Choroid plexus epithelial cell (primary cell): ENCODE data around the gene DAPL1.

ENCODE experiments used
- DNase-seq: peaks from one replicate; pipeline ENCODE4 v3.0.0-alpha.2; 2010; ENCODE audit warnings: low read depth
- H3K4me3 ChIP-seq: 2 replicates; pipeline ENCODE4 v1.5.1; 2011; ENCODE audit warnings: low read depth, mild to moderate bottlenecking, control low read depth, low read length, moderate library complexity
- TF ChIP-seq, protein P1 (sequence below): conservative IDR thresholded peaks from 2 replicates; pipeline ENCODE4 v1.5.1; 2011; ENCODE audit warnings: low read depth, mild to moderate bottlenecking, control low read depth, inconsistent platforms, low read length, moderate library complexity

The DAPL1 gene

DNA sequence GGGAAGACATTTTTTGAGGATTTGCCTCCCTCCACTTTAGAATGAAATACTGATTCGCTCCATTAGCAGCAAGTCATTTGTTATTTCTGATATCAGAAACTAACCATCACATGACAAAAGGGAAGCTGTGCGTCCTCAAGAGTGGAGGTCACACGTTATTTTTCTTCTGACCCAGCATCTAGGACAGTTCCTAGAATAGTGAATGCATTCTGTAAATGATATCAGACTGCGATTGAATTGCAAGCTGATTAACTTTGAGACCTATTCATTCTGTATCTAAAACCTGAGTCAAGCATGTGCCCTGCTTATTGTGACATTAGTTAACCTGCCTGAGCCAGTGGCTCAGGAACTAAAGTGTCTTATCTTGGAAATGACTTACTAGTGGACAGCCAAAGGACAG lies 10.1 kb downstream of the DAPL1 start:
- TF ChIP-seq, protein P1, sequence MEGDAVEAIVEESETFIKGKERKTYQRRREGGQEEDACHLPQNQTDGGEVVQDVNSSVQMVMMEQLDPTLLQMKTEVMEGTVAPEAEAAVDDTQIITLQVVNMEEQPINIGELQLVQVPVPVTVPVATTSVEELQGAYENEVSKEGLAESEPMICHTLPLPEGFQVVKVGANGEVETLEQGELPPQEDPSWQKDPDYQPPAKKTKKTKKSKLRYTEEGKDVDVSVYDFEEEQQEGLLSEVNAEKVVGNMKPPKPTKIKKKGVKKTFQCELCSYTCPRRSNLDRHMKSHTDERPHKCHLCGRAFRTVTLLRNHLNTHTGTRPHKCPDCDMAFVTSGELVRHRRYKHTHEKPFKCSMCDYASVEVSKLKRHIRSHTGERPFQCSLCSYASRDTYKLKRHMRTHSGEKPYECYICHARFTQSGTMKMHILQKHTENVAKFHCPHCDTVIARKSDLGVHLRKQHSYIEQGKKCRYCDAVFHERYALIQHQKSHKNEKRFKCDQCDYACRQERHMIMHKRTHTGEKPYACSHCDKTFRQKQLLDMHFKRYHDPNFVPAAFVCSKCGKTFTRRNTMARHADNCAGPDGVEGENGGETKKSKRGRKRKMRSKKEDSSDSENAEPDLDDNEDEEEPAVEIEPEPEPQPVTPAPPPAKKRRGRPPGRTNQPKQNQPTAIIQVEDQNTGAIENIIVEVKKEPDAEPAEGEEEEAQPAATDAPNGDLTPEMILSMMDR, result no peak
- DNase-seq, result no peak
- no peak overlapping the region for H3K4me3 ChIP-seq

DNA sequence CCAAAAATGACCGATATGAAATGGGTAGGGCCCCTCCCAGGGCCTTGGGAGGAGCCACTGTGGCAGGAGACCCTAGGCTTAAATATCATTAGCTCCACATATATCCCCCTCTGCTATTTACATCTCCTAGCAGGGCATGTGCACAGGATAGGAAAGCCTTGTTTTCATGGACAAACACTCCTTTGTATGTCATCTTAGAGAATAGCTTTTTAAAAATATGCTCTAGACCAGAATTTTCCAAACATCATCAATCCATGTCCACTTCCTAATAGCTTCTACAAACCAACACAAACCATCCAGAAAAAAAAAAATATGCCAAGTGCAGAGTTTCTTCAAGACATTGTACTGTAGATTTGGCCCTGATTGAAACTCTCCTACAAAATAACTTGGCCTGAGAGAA lies 10.8 kb downstream of the DAPL1 start:
- TF ChIP-seq, protein P1, result no peak
- H3K4me3 ChIP-seq, result no peak overlapping the region
- DNase-seq, result no peak

DNA sequence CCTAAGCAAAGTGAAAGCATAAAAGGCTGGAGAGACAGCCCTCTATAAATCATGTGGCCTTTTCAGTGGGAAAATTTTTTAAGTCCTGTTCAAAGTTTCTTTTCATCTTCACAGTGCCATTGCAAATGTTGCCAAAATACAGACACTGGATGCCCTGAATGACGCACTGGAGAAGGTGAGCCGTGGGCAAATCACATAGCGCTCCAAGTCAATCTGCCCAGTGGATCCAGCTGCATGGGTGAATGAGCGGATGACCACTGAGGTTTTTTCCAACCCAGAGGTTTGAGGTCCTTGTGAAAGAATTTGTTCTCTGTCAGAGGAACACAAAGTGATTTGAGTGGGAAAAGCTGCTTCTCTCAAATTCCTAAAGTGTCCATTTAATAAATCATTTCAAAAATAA lies 11.8 kb downstream of the DAPL1 start:
- H3K4me3 ChIP-seq, result no peak overlapping the region
- TF ChIP-seq, protein P1, result no peak
- DNase-seq, result no peak

DNA sequence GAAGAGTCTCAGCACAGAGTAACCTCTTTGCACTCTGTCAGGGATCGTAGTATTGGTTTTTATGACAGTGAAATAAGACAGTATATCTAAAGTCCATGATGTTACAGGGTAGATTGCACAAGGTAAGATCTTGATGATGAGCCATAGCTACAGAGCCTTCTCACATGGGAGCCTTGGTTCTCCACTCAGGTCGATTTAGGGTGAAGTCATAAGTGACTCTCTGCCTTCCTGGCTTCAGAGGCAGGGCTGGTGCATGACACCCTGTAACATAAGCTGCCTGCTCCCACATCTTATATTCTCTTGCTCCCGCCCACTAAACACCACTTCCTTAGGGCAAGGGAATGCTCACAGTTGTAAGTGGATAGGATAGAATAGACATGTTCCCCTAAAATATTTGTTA lies 13.3 kb downstream of the DAPL1 start:
- no peak for DNase-seq

DNA sequence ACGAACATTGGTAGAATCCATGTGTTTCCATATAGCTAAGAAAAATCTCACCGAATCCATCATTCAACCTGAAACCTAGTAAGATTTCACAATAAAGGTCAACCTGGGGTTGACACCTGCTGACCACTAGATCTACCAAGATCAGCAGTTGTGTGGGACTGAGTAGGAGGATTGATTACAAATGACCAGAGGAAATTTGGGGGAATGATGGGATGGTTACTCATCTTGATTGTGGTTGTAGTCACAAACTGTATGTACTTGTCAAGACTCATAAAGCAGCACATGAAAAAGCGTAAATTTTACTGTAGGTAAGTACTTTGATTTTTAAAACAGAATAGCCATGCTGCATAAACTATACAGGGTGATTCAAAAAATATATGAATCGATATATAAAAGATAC lies 14.7 kb downstream of the DAPL1 start:
- no peak overlapping the region for H3K4me3 ChIP-seq
- TF ChIP-seq, protein P1, result no peak
- no peak for DNase-seq

More for the DNA sequence above, 13.3 kb downstream of the DAPL1 start:
- H3K4me3 ChIP-seq, result no peak overlapping the region
- TF ChIP-seq, protein P1, result no peak

DNA sequence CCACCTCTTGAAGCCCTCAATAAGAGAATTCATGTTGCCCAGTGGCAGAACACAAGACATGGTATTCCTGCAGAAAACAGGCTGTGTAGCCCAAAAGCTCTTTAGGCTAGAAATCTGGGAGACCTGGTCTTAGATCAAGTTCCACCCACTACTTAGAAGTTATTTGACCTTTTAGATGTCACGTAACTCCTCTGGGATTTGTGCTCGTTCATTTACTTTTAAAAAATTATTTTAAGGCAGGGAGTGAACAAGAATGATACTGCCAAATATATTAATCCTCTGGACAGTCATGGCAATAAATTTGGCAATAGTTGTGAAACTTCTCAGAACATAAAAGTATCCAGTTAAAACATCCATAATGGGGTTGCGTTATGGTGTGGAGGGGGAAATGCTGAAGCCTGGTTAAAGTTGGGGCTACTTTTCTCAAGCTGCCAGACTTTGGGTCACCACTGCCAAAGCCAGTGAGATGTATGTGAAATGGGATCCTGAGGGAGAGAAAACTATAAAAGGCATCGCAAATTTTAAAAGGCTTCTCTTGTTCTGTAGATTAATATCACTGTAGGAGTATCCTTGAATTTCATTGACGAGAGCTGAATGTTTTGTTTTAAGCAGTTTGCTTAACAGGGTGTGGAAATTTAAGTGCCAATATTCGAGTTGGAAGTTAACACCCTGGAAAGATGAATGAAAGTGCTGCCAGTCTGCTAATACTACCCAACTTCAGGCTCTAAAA lies 15.8 kb downstream of the DAPL1 start:
- TF ChIP-seq, protein P1, result no peak
- no peak for DNase-seq
- H3K4me3 ChIP-seq, result no peak overlapping the region

GRCh38 chr2:158815166-158815565 lies 20.0 kb downstream of the DAPL1 start:
- TF ChIP-seq, protein P1, result no peak

More at GRCh38 chr2:158815166-158815565, 20.0 kb downstream of the DAPL1 start:
- H3K4me3 ChIP-seq, result no peak overlapping the region
- no peak for DNase-seq
